ENCODE measurements around the gene DCAKD.
A peak's percentile ranks its signal among the peaks of the same experiment; 100 is the strongest.

DNA sequence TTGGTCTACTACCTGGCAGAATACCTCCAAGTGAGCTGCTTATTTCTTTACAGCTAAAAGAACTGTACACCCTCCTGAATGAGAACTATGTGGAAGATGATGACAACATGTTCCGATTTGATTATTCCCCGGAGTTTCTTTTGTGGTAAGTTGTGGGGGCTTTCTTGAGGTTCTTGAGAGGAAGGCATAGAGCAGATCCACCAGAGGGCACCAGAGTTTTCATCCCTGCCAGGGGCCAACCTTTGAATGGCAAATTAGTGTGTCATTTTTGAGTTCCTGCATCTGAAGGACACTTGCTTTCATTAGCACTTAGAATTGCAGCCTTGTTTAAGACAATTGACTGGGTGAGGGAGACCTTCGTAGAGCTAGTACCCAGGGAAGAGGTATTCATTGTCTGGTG, 44.7 kb upstream of the DCAKD start:
- TF ChIP-seq, protein P1, sequence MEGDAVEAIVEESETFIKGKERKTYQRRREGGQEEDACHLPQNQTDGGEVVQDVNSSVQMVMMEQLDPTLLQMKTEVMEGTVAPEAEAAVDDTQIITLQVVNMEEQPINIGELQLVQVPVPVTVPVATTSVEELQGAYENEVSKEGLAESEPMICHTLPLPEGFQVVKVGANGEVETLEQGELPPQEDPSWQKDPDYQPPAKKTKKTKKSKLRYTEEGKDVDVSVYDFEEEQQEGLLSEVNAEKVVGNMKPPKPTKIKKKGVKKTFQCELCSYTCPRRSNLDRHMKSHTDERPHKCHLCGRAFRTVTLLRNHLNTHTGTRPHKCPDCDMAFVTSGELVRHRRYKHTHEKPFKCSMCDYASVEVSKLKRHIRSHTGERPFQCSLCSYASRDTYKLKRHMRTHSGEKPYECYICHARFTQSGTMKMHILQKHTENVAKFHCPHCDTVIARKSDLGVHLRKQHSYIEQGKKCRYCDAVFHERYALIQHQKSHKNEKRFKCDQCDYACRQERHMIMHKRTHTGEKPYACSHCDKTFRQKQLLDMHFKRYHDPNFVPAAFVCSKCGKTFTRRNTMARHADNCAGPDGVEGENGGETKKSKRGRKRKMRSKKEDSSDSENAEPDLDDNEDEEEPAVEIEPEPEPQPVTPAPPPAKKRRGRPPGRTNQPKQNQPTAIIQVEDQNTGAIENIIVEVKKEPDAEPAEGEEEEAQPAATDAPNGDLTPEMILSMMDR (IDR thresholded peaks at IDR 0.05): peak; percentile 33 to 49 (median 41)
- TF ChIP-seq POLR2AphosphoS5 (IDR thresholded peaks at IDR 0.05) (no peak), EP300 (IDR thresholded peaks at IDR 0.05; ENCODE audit: low read depth) (no peak)
